Measurements from ENCODE around the gene MCL1.

- TF ChIP-seq, protein P1, sequence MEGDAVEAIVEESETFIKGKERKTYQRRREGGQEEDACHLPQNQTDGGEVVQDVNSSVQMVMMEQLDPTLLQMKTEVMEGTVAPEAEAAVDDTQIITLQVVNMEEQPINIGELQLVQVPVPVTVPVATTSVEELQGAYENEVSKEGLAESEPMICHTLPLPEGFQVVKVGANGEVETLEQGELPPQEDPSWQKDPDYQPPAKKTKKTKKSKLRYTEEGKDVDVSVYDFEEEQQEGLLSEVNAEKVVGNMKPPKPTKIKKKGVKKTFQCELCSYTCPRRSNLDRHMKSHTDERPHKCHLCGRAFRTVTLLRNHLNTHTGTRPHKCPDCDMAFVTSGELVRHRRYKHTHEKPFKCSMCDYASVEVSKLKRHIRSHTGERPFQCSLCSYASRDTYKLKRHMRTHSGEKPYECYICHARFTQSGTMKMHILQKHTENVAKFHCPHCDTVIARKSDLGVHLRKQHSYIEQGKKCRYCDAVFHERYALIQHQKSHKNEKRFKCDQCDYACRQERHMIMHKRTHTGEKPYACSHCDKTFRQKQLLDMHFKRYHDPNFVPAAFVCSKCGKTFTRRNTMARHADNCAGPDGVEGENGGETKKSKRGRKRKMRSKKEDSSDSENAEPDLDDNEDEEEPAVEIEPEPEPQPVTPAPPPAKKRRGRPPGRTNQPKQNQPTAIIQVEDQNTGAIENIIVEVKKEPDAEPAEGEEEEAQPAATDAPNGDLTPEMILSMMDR (conservative IDR thresholded peaks at IDR 0.05; ENCODE audit: low read depth, low read length), result no peak
- TF ChIP-seq EZH2 (IDR thresholded peaks at IDR 0.05; ENCODE audit: borderline replicate concordance, low read depth, low read length, poor library complexity, severe bottlenecking), result no peak
These were observed 49.3 kb upstream of the MCL1 start for GRCh38 chr1:150628766-150629114.

Measured in A673 (cell line).